Liver (tissue), 9 donors: Measurements from ENCODE around the gene CXorf65. TPM values are rescaled to one million over a fixed set of nuclear protein-coding genes. Genes with fewer than 3 reads are reported as not detected.

Experiments
- DNase-seq: peaks from one replicate; pipeline ENCODE4 v3.0.0-alpha.2; 2017; ENCODE audit warnings: low spot score
- H3K27ac ChIP-seq, 2 donors: one replicate each; pipeline ENCODE4 v1.7.0; 2013; ENCODE audit warnings: inconsistent platforms in 2 of 2, low read length in 2 of 2, control low read depth in 1 of 2, low read depth in 1 of 2, mild to moderate bottlenecking in 1 of 2
- H3K27me3 ChIP-seq, 4 donors: one replicate each; pipeline versions ENCODE4 v1.6.1 to v1.7.0; 2013; ENCODE audit warnings: low read length in 3 of 4, inconsistent platforms in 1 of 4, mild to moderate bottlenecking in 1 of 4, moderate library complexity in 1 of 4; ENCODE audit not compliant: control insufficient read depth in 4 of 4, insufficient read depth in 4 of 4
- H3K36me3 ChIP-seq, 4 donors: one replicate each; pipeline versions ENCODE4 v1.6.1 to v1.7.0; 2013; ENCODE audit warnings: low read length in 3 of 4, mild to moderate bottlenecking in 3 of 4, low read depth in 1 of 4, moderate library complexity in 1 of 4; ENCODE audit not compliant: control insufficient read depth in 4 of 4, insufficient read depth in 3 of 4
- H3K4me1 ChIP-seq, 4 donors: one replicate each; pipeline versions ENCODE4 v1.6.1 to v1.7.0; 2013; ENCODE audit warnings: low read length in 3 of 4, mild to moderate bottlenecking in 3 of 4, moderate library complexity in 1 of 4; ENCODE audit not compliant: control insufficient read depth in 4 of 4, insufficient read depth in 4 of 4
- H3K4me3 ChIP-seq, 3 donors: one replicate each; pipeline versions ENCODE4 v1.6.1 to v1.7.0; 2013; ENCODE audit warnings: low read length in 3 of 3, control low read depth in 1 of 3, low read depth in 1 of 3, mild to moderate bottlenecking in 1 of 3
- H3K9ac ChIP-seq, 2 donors: one replicate each; pipeline ENCODE4 v1.7.0; 2013; ENCODE audit warnings: low read length in 2 of 2, mild to moderate bottlenecking in 2 of 2, moderate library complexity in 2 of 2, control low read depth in 1 of 2, low read depth in 1 of 2
- H3K9me3 ChIP-seq, 4 donors: one replicate each; pipeline versions ENCODE4 v1.6.1 to v1.7.0; 2013; ENCODE audit warnings: low read length in 3 of 4; ENCODE audit not compliant: control insufficient read depth in 4 of 4
- ATF3 ChIP-seq: IDR thresholded peaks from 2 replicates; pipeline ENCODE4 v1.6.1; 2016; ENCODE audit warnings: antibody characterized with exemption
- CTCF ChIP-seq: fragments of 150-350 bp; IDR thresholded peaks from 2 replicates; pipeline ENCODE4 v1.5.1; 2017; ENCODE audit warnings: improper control_type of control experiment, low read depth, low read length; ENCODE audit not compliant: missing input control
- EGR1 ChIP-seq, 2 donors: IDR thresholded peaks; 2 replicates each; pipeline ENCODE4 v1.6.1; 2016 to 2018; ENCODE audit warnings: antibody characterized with exemption in 2 of 2, low read depth in 2 of 2
- FOXA1 ChIP-seq: IDR thresholded peaks from 2 replicates; pipeline ENCODE4 v1.6.1; 2016; ENCODE audit warnings: antibody characterized with exemption
- FOXA2 ChIP-seq: IDR thresholded peaks from 2 replicates; pipeline ENCODE4 v1.6.1; 2016; ENCODE audit warnings: antibody characterized with exemption
- GABPA ChIP-seq, 2 donors: IDR thresholded peaks in 1 of 2; conservative IDR thresholded peaks in 1 of 2; 2 replicates each; pipeline ENCODE4 v1.6.1; 2016; ENCODE audit warnings: antibody characterized with exemption in 2 of 2, mild to moderate bottlenecking in 1 of 2, moderate library complexity in 1 of 2
- HNF4A ChIP-seq, 2 donors: conservative IDR thresholded peaks; 2 replicates each; pipeline ENCODE4 v1.6.1; 2016; ENCODE audit warnings: antibody characterized with exemption in 2 of 2, mild to moderate bottlenecking in 2 of 2
- HNF4G ChIP-seq: IDR thresholded peaks from 2 replicates; pipeline ENCODE4 v1.6.1; 2016; ENCODE audit warnings: antibody characterized with exemption
- JUND ChIP-seq, 2 donors: IDR thresholded peaks; 2 replicates each; pipeline ENCODE4 v1.6.1; 2016; ENCODE audit warnings: antibody characterized with exemption in 2 of 2
- MAX ChIP-seq: IDR thresholded peaks from 2 replicates; pipeline ENCODE4 v1.6.1; 2016; ENCODE audit warnings: antibody characterized with exemption
- NR2F2 ChIP-seq: IDR thresholded peaks from 2 replicates; pipeline ENCODE4 v1.6.1; 2016; ENCODE audit warnings: antibody characterized with exemption
- RAD21 ChIP-seq, 2 donors: IDR thresholded peaks; 2 replicates each; pipeline ENCODE4 v1.6.1; 2016; ENCODE audit warnings: antibody characterized with exemption in 2 of 2, mild to moderate bottlenecking in 2 of 2
- REST ChIP-seq: IDR thresholded peaks from 2 replicates; pipeline ENCODE4 v1.6.1; 2016; ENCODE audit warnings: antibody characterized with exemption, mild to moderate bottlenecking
- RXRA ChIP-seq, 2 donors: IDR thresholded peaks; 2 replicates each; pipeline ENCODE4 v1.6.1; 2017 to 2018; ENCODE audit warnings: antibody characterized with exemption in 2 of 2, mild to moderate bottlenecking in 1 of 2
- SP1 ChIP-seq: IDR thresholded peaks from 2 replicates; pipeline ENCODE4 v1.6.1; 2018; ENCODE audit warnings: antibody characterized with exemption, mild to moderate bottlenecking
- TAF1 ChIP-seq: conservative IDR thresholded peaks from 2 replicates; pipeline ENCODE4 v1.6.1; 2016; ENCODE audit warnings: antibody characterized with exemption, mild to moderate bottlenecking
- YY1 ChIP-seq: IDR thresholded peaks from 2 replicates; pipeline ENCODE4 v1.6.1; 2016; ENCODE audit warnings: antibody characterized with exemption, mild to moderate bottlenecking
- ZBTB33 ChIP-seq: IDR thresholded peaks from 2 replicates; pipeline ENCODE4 v1.6.1; 2016; ENCODE audit warnings: antibody characterized with exemption
- WGBS: extraction: QIAGEN DNeasy Blood & Tissue Kit; methylation state at CpG from one replicate; pipeline ENCODE4 v1.1.7; 2013; 5-methylcytosine and 5-hydroxymethylcytosine counted together
- polyA plus RNA-seq, 2 donors: library from polyadenylated mRNA; stranded (reverse) in 1 of 2; unstranded in 1 of 2; fragments of 200-250 nt in 1 of 2; fragments of >200 nt in 1 of 2; fragmentation: Nextera tagmentation in 1 of 2; extraction: Ambion mirVana in 1 of 2; gene quantifications; one replicate each; pipeline versions ENCODE4 v1.2.1 to v1.2.3, GENCODE V29; 2013 to 2015
- total RNA-seq, 2 donors: library from RNA; depleted of rRNA; stranded (reverse); fragments of >200 nt; gene quantifications; one replicate each; pipeline ENCODE4 v1.2.3, GENCODE V29; 2014
- donor health status: healthy.
- donor health status: healthy.
- donor health status: healthy.
- donor health status: healthy.
- donor health status: healthy.

The CXorf65 gene
- total and polyA plus RNA-seq, 4 donors, result not detected

- no peaks in the 10 kb centered on the region for H3K36me3 ChIP-seq
- TF ChIP-seq SP1 (no peak), YY1 (no peak), FOXA1 (no peak), RAD21 (IDR thresholded peaks at IDR 0.05) (no peak), MAX (no peak)
- H3K27ac ChIP-seq, result no peak overlapping the region
- no peaks in the 10 kb centered on the region for H3K4me1 ChIP-seq
- DNase-seq, result no peak
- WGBS, result 88% methylated on average over 5 of the region's 5 CpGs
- no peaks in the 10 kb centered on the region for H3K9me3 ChIP-seq
- H3K4me3 ChIP-seq, result no peak overlapping the region
- no peak overlapping the region for H3K9ac ChIP-seq
- H3K27me3 ChIP-seq, result no peaks in the 10 kb centered on the region
Measured at GRCh38 chrX:71082124-71082647, 24.4 kb downstream of the CXorf65 start.

- Histone ChIP-seq H3K27me3 (no peaks in the 10 kb centered on the region), H3K27ac (no peak overlapping the region), H3K4me1 (no peaks in the 10 kb centered on the region), H3K9ac (no peak overlapping the region), H3K4me3 (no peak overlapping the region), H3K9me3 (no peaks in the 10 kb centered on the region), H3K36me3 (no peaks in the 10 kb centered on the region)
- no peak for DNase-seq
- TF ChIP-seq FOXA1 (no peak), REST (no peak), JUND (IDR thresholded peaks at IDR 0.05) (no peak), FOXA2 (no peak), YY1 (no peak), NR2F2 (no peak), RXRA (IDR thresholded peaks at IDR 0.05) (no peak), ATF3 (no peak), EGR1 (IDR thresholded peaks at IDR 0.05; ENCODE audit: low read depth in 2 of 2) (no peak), ZBTB33 (no peak), RAD21 (IDR thresholded peaks at IDR 0.05) (no peak), GABPA (IDR thresholded peaks at IDR 0.05 in 1 of 2, conservative IDR thresholded peaks at IDR 0.05 in 1 of 2) (no peak), HNF4A (conservative IDR thresholded peaks at IDR 0.05) (peak; percentile 71 to 86), CTCF (no peak), HNF4G (peak; percentile 25), MAX (no peak), SP1 (peak; percentile 42), TAF1 (no peak)
- 39% methylated on average over 3 of the region's 3 CpGs for WGBS
Measured at GRCh38 chrX:71081330-71082123, 25.0 kb downstream of the CXorf65 start.
